HepG2 (cell line): ENCODE results near the gene AKAP6. TPM values are rescaled to one million over a fixed set of nuclear protein-coding genes. Genes with fewer than 3 reads are reported as not detected.

Source experiments
- ATAC-seq: fragments of 200-7000 bp; cut with Tn5 transposase; 3 replicates; pipeline ENCODE4 v1.9.1; 2020; ENCODE audit warnings: mild to moderate bottlenecking, moderate library complexity
- BruUV-seq: library from RNA; stranded (reverse); fragments of 400-500 nt; replicated peaks from 2 replicates; lab custom pipeline; 2021; lab: Mats Ljungman, UMichigan
- CTCF ChIA-PET: fragments of 300-600 bp; formaldehyde crosslinking; extraction: SDS; loops from one replicate; lab custom pipeline; 2021; ENCODE audit warnings: low total read pairs, inconsistent platforms, low intra/inter-chr PET ratio; lab: Yijun Ruan, JAX
- POLR2A ChIA-PET: fragments of 350-600 bp; sonication (Branson Sonifier 250); formaldehyde crosslinking; loops from one replicate; lab custom pipeline; 2020; ENCODE audit warnings: antibody characterized with exemption, inconsistent platforms; lab: Yijun Ruan, JAX
- DNase-seq: peaks from one replicate; pipeline ENCODE4 v3.0.0-alpha.2; 2015; ENCODE audit warnings: low spot score
- FAIRE-seq: peaks from 3 replicates; lab custom pipeline; 2011; peaks lifted over from hg19 to GRCh38; lab: Jason Lieb, UNC
- H2AFZ ChIP-seq: one replicate; pipeline ENCODE4 v1.6.1; 2011; ENCODE audit warnings: low read length, inconsistent platforms
- H3K27ac ChIP-seq: fragments of 300-600 bp; 3 replicates; pipeline ENCODE4 v1.8.0; 2011; ENCODE audit warnings: mixed run types, mild to moderate bottlenecking, mixed read lengths, low read length, inconsistent platforms; ENCODE audit not compliant: insufficient read depth; ENCODE audit errors: extremely low read length
- H3K27me3 ChIP-seq, 2 experiments: fragments of 200-600 bp in 1 of 2; 2 replicates in 1 of 2; 3 replicates in 1 of 2; pipeline versions ENCODE4 v1.6.0 to v1.8.0; 2011; ENCODE audit warnings: low read length in 2 of 2, mild to moderate bottlenecking in 2 of 2, moderate library complexity in 2 of 2, inconsistent platforms in 1 of 2; ENCODE audit not compliant: insufficient read depth in 2 of 2, control insufficient read depth in 1 of 2
- H3K36me3 ChIP-seq, 2 experiments: fragments of 200-600 bp in 1 of 2; replicated peaks in 1 of 2; 2 replicates in 1 of 2; 3 replicates in 1 of 2; pipeline versions ENCODE4 v1.5.1 to v1.8.0; 2011; ENCODE audit warnings: low read length in 2 of 2, inconsistent platforms in 1 of 2; ENCODE audit not compliant: insufficient read depth in 2 of 2, control insufficient read depth in 1 of 2
- H3K4me1 ChIP-seq: 2 replicates; pipeline ENCODE4 v1.5.1; 2012; ENCODE audit warnings: low read length, inconsistent platforms; ENCODE audit not compliant: insufficient read depth
- H3K4me2 ChIP-seq: 2 replicates; pipeline ENCODE4 v1.6.0; 2011; ENCODE audit warnings: low read depth, low read length, inconsistent platforms
- H3K4me3 ChIP-seq, 3 experiments: fragments of 200-600 bp in 1 of 3; sonication (generic), shearing (Covaris generic) in 1 of 3; replicated peaks in 1 of 3; 2 replicates each; pipeline ENCODE4 v1.5.1; 2011 to 2016; ENCODE audit warnings: low read length in 3 of 3, inconsistent platforms in 2 of 3, low read depth in 2 of 3, mild to moderate bottlenecking in 2 of 3, control low read depth in 1 of 3, mixed read lengths in 1 of 3; ENCODE audit not compliant: insufficient read depth in 1 of 3
- H3K79me2 ChIP-seq: one replicate; pipeline ENCODE4 v1.6.1; 2011; ENCODE audit warnings: low read length, inconsistent platforms; ENCODE audit not compliant: insufficient read depth
- H3K9ac ChIP-seq: 2 replicates; pipeline ENCODE4 v1.6.0; 2011; ENCODE audit warnings: mild to moderate bottlenecking, low read depth, low read length, inconsistent platforms; ENCODE audit not compliant: insufficient read depth
- H3K9me3 ChIP-seq: 2 replicates; pipeline ENCODE4 v1.5.1; 2012; ENCODE audit warnings: mild to moderate bottlenecking, low read length
- H4K20me1 ChIP-seq: 2 replicates; pipeline ENCODE4 v1.6.0; 2011; ENCODE audit warnings: inconsistent platforms, mild to moderate bottlenecking, low read length, moderate library complexity; ENCODE audit not compliant: insufficient read depth
- NAIF1 ChIP-seq: sonication (generic); formaldehyde crosslinking; IDR thresholded peaks from 2 replicates; pipeline ENCODE4 v1.5.0; 2020; ENCODE audit warnings: mild to moderate bottlenecking, missing genetic modification reagents, borderline replicate concordance
- RBAK ChIP-seq: sonication (generic); formaldehyde crosslinking; IDR thresholded peaks from 2 replicates; pipeline ENCODE4 v1.5.1; 2020; ENCODE audit warnings: mild to moderate bottlenecking, missing genetic modification reagents
- ZBTB8A ChIP-seq: sonication (generic); formaldehyde crosslinking; IDR thresholded peaks from 2 replicates; pipeline ENCODE4 v1.4.0; 2020; ENCODE audit warnings: mild to moderate bottlenecking, low read depth, missing genetic modification reagents, borderline replicate concordance
- ZNF253 ChIP-seq: sonication (generic); formaldehyde crosslinking; IDR thresholded peaks from 2 replicates; pipeline ENCODE4 v1.8.0; 2022; ENCODE audit warnings: mild to moderate bottlenecking, missing genetic modification reagents, borderline replicate concordance
- WGBS: methylation state at CpG from one replicate; pipeline ENCODE4 v1.1.6; 2017; ENCODE audit warnings: low lambda C conversion rate; 5-methylcytosine and 5-hydroxymethylcytosine counted together
- in situ Hi-C: cut with HindIII; loops from 2 replicates; pipeline ENCODE4 v1.10.0; 2017; ENCODE audit warnings: low pct_unique_long_range_greater_than_20kb; ENCODE audit not compliant: extremely low pct_ligation_motif_present
- intact Hi-C: fragments of 100-400 bp; cut with micrococcal nuclease; formaldehyde crosslinking; loops from one replicate; pipeline ENCODE4 v1.10.0; 2022; ENCODE audit not compliant: unreplicated experiment
- polyA plus RNA-seq, 8 experiments: library from polyadenylated mRNA; depleted of rRNA in 3 of 8; stranded (reverse) in 7 of 8; unstranded in 1 of 8; fragments of >200 nt; fragmentation: Illumina TruSeq in 4 of 8; extraction: Trizol in 4 of 8; gene quantifications; 2 replicates each; pipeline versions ENCODE4 v1.2.1 to v1.2.3, GENCODE V29; 2011 to 2016; ENCODE audit warnings: low read depth in 4 of 8, missing spikeins in 1 of 8, mixed read lengths in 1 of 8; ENCODE audit not compliant: insufficient read depth in 1 of 8
- total RNA-seq, 5 experiments: library from RNA; depleted of rRNA; stranded (reverse); fragments of >200 nt; fragmentation: Illumina TruSeq; extraction: Trizol; gene quantifications; 2 replicates each; pipeline ENCODE4 v1.2.3, GENCODE V29; 2016; ENCODE audit warnings: low read depth in 1 of 5
- TF ChIP-seq, protein P1 (sequence below): sonication (generic); formaldehyde crosslinking; IDR thresholded peaks from 2 replicates; pipeline ENCODE4 v1.5.1; 2020; ENCODE audit warnings: mild to moderate bottlenecking, missing genetic modification reagents

Gene AKAP6
- total and polyA plus RNA-seq, 2 of the 13 experiments (the other 11 are each of a cell fraction or from before 2014, with no cell fraction given), result 1.4 TPM

GRCh38 chr14:32525591-32525990, 196.5 kb downstream of the AKAP6 start (continued):
- TF ChIP-seq, protein P1, sequence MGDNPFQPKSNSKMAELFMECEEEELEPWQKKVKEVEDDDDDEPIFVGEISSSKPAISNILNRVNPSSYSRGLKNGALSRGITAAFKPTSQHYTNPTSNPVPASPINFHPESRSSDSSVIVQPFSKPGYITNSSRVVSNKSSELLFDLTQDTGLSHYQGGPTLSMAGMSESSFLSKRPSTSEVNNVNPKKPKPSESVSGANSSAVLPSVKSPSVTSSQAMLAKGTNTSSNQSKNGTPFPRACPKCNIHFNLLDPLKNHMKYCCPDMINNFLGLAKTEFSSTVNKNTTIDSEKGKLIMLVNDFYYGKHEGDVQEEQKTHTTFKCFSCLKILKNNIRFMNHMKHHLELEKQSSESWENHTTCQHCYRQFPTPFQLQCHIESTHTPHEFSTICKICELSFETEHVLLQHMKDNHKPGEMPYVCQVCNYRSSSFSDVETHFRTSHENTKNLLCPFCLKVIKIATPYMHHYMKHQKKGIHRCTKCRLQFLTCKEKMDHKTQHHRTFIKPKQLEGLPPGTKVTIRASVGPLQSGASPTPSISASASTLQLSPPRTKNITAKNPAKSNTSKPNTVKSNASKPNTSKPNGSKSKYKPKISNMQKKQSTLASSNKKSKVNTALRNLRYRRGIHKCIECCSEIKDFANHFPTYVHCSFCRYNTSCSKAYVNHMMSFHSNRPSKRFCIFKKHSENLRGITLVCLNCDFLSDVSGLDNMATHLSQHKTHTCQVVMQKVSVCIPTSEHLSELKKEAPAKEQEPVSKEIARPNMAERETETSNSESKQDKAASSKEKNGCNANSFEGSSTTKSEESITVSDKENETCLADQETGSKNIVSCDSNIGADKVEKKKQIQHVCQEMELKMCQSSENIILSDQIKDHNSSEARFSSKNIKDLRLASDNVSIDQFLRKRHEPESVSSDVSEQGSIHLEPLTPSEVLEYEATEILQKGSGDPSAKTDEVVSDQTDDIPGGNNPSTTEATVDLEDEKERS (CRISPR knock-in tag), result no peak

- Histone ChIP-seq H3K9me3 (no peaks in the 10 kb centered on the region), H3K27ac (no peak overlapping the region), H3K4me1 (no peaks in the 10 kb centered on the region), H3K4me3 (no peak overlapping the region), H4K20me1 (no peaks in the 10 kb centered on the region), H3K79me2 (no peaks in the 10 kb centered on the region), H3K4me2 (no peak overlapping the region), H3K9ac (no peak overlapping the region), H3K27me3 (no peaks in the 10 kb centered on the region), H2AFZ (no peak overlapping the region), H3K36me3 (no peaks in the 10 kb centered on the region)
- in situ Hi-C loops (no loop called here), intact Hi-C loops (no loop called here)
- WGBS, result 0% methylated on average over 1 of the region's 1 CpG
- POLR2A ChIA-PET, result no interaction called here
- CTCF ChIA-PET, result no interaction called here
- no peak for TF ChIP-seq RBAK (CRISPR knock-in tag)
- TF ChIP-seq ZBTB8A (CRISPR knock-in tag), result no peak
- no peak for TF ChIP-seq ZNF253
- TF ChIP-seq NAIF1, result no peak
- DNase-seq (no peak), ATAC-seq (no peak), FAIRE-seq (no peak)
- no TSS peak for BruUV-seq
Measured at GRCh38 chr14:32530800-32531199, 201.7 kb downstream of the AKAP6 start.
